ENCODE results near the gene OPALIN. TPM values are rescaled to one million over a fixed set of nuclear protein-coding genes. Genes with fewer than 3 reads are reported as not detected.

The OPALIN gene
- total RNA-seq, 2 donors from 2014 or later, result not detected

GRCh38 chr10:96306516-96306915 lies 52.3 kb downstream of the OPALIN start:
- Histone ChIP-seq H3K27me3 (no peaks in the 10 kb centered on the region), H3K9me3 (no peaks in the 10 kb centered on the region), H3K9ac (ENCODE audit: low read depth in 2 of 2, low read length in 2 of 2) (no peak overlapping the region), H3K27ac (no peak overlapping the region), H3K4me3 (no peak overlapping the region), H3K4me1 (peaks cover 7% of the 10 kb centered on the region), H3K36me3 (no peaks in the 10 kb centered on the region)
- DNase-seq, result no peak
- TF ChIP-seq CTCF (IDR thresholded peaks at IDR 0.05), result no peak
- intact Hi-C loops (cut with DNase I), result no loop called here

DNA sequence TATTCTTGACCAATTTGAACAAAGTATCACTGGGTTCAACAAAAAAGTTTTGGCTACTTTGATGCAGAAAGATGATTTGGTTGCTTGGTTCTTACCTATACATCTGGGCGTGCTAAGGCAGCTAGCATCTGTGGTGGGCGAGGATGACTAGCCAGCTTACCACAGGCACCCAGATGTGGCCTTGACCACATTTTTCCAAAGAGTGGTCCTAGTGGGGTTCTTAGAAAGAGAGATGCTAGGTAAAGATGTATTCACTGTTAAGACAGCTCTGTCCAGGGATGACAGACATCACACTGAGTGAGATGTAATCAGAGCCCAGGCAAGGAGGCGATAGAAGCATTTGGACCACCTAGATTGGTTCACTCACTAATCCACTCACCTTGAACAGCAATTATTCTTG lies 53.8 kb downstream of the OPALIN start:
- H3K4me3 ChIP-seq, result no peak overlapping the region
- no peak overlapping the region for H3K27ac ChIP-seq
- intact Hi-C loops (cut with DNase I), result no loop called here
- DNase-seq, result no peak
- TF ChIP-seq CTCF (IDR thresholded peaks at IDR 0.05), result no peak
- no peak overlapping the region for H3K9ac ChIP-seq (ENCODE audit: low read depth in 2 of 2, low read length in 2 of 2)
- no peaks in the 10 kb centered on the region for H3K36me3 ChIP-seq
- H3K4me1 ChIP-seq, result peaks cover 3% of the 10 kb centered on the region
- no peaks in the 10 kb centered on the region for H3K9me3 ChIP-seq
- no peaks in the 10 kb centered on the region for H3K27me3 ChIP-seq

DNA sequence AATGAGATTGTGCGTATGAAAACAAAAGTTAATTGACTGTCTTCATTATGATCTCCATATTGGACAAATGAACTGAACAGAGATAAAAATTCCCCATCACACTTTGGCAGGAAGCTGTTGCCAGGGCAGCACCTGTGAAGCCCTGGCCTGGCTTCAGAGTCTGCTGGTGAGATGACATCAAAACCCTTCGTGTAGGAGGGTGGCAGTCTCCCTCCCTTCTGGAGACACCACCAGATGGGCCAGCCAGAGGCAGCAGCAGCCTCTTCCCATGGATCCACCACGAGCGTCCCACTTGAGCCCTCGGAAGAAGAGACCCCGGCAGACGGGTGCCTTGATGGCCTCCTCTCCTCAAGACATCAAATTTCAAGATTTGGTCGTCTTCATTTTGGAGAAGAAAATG lies 54.6 kb downstream of the OPALIN start, which contains the start of gene DNTT:
DNTT (plus strand) TSS at position 205 of the 400 bp plus-strand sequence; CDS start at position 269, 64 bp downstream.
- Histone ChIP-seq H3K4me1 (no peaks in the 10 kb centered on the region), H3K4me3 (no peak within 1 kb of the TSS), H3K27me3 (no peaks in the 10 kb centered on the region), H3K27ac (no peak within 1 kb of the TSS), H3K36me3 (no peaks in the 10 kb centered on the region), H3K9me3 (no peaks in the 10 kb centered on the region), H3K9ac (ENCODE audit: low read depth in 2 of 2, low read length in 2 of 2) (no peak within 1 kb of the TSS)
- no peak for DNase-seq
- TF ChIP-seq CTCF (IDR thresholded peaks at IDR 0.05), result no peak
- intact Hi-C loops (cut with DNase I), result no loop called here

GRCh38 chr10:96301616-96302015 lies 57.2 kb downstream of the OPALIN start:
- TF ChIP-seq CTCF (IDR thresholded peaks at IDR 0.05), result no peak
- Histone ChIP-seq H3K9me3 (no peaks in the 10 kb centered on the region), H3K4me1 (no peaks in the 10 kb centered on the region), H3K27ac (no peak overlapping the region), H3K4me3 (no peak overlapping the region), H3K36me3 (no peaks in the 10 kb centered on the region), H3K9ac (ENCODE audit: low read depth in 2 of 2, low read length in 2 of 2) (no peak overlapping the region), H3K27me3 (no peaks in the 10 kb centered on the region)
- intact Hi-C loops (cut with DNase I), result no loop called here
- DNase-seq, result no peak

DNA sequence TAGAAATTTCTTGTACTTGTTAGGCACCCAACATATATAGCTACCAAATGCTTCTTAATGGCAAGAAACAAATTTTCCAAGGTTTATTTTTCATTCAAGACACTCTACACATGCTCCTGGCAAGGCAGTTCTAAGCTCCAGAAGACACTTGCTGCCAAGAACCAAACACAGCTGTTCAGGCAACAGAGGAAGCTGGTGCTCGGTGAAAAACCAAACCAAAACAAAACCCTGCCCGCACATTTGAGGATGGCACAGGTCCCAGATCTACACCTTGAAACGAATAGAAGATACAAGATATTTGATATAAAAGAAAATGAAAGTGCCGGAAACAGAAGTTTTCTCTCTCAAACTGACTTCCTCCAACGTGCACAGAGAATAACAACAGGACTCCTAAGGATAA lies 59.4 kb downstream of the OPALIN start:
- H3K27ac ChIP-seq, result no peak overlapping the region
- H3K27me3 ChIP-seq, result no peaks in the 10 kb centered on the region
- no peak for DNase-seq
- H3K4me3 ChIP-seq, result no peak overlapping the region
- H3K36me3 ChIP-seq, result no peaks in the 10 kb centered on the region
- intact Hi-C loops (cut with DNase I), result no loop called here
- H3K9ac ChIP-seq (ENCODE audit: low read depth in 2 of 2, low read length in 2 of 2), result no peak overlapping the region
- H3K4me1 ChIP-seq, result no peaks in the 10 kb centered on the region
- no peaks in the 10 kb centered on the region for H3K9me3 ChIP-seq
- TF ChIP-seq CTCF (IDR thresholded peaks at IDR 0.05), result no peak

DNA sequence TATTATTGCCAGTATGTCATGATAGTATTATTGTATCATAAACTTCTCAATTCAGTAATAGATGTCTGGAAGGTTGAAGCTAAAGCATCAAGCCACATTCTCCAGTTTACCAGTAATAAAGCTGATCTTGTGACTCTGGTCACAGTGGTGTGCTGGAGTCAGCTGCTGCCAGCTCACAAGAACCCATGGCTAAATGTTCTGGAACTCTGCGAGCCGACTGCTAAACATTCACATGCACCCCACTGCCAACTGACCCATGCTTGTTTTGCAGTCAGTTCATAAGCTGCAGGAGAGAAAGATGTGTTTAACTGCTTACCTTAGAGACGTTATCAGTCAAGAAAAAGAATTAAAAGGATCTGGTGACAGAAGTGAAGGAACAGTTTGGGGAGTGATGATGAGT lies 60.4 kb downstream of the OPALIN start:
- Histone ChIP-seq H3K4me1 (no peaks in the 10 kb centered on the region), H3K4me3 (no peak overlapping the region), H3K9ac (ENCODE audit: low read depth in 2 of 2, low read length in 2 of 2) (no peak overlapping the region), H3K9me3 (no peaks in the 10 kb centered on the region), H3K36me3 (no peaks in the 10 kb centered on the region), H3K27me3 (no peaks in the 10 kb centered on the region), H3K27ac (no peak overlapping the region)
- intact Hi-C loops (cut with DNase I), result no loop called here
- TF ChIP-seq CTCF (IDR thresholded peaks at IDR 0.05), result no peak
- DNase-seq, result no peak
